ENCODE measurements around the gene ANKK1. TPM values are rescaled to one million over a fixed set of nuclear protein-coding genes. Genes with fewer than 3 reads are reported as not detected.

Gene ANKK1
- total RNA-seq, 2 donors from 2014 or later, result 0.10 to 0.32 TPM

- Histone ChIP-seq H3K36me3 (no peaks in the 10 kb centered on the region), H3K27me3 (no peaks in the 10 kb centered on the region), H3K4me1 (no peaks in the 10 kb centered on the region), H3K4me3 (no peak overlapping the region), H3K9ac (ENCODE audit: low read depth in 2 of 2, low read length in 2 of 2) (no peak overlapping the region), H3K27ac (no peak overlapping the region), H3K9me3 (no peaks in the 10 kb centered on the region)
- DNase-seq, result no peak
- TF ChIP-seq CTCF (IDR thresholded peaks at IDR 0.05), result no peak
- intact Hi-C loops (cut with DNase I), result no loop called here
Measured at GRCh38 chr11:113345978-113346377, 41.6 kb upstream of the ANKK1 start.

- no peak for TF ChIP-seq CTCF (IDR thresholded peaks at IDR 0.05)
- no peak for DNase-seq
- Histone ChIP-seq H3K4me1 (no peaks in the 10 kb centered on the region), H3K36me3 (no peaks in the 10 kb centered on the region), H3K27ac (no peak overlapping the region), H3K9ac (ENCODE audit: low read depth in 2 of 2, low read length in 2 of 2) (no peak overlapping the region), H3K9me3 (no peaks in the 10 kb centered on the region), H3K27me3 (no peaks in the 10 kb centered on the region), H3K4me3 (no peak overlapping the region)
- intact Hi-C loops (cut with DNase I), result no loop called here
Measured at GRCh38 chr11:113349528-113349927, 38.1 kb upstream of the ANKK1 start.

- TF ChIP-seq CTCF (IDR thresholded peaks at IDR 0.05), result no peak
- no peaks in the 10 kb centered on the region for H3K36me3 ChIP-seq
- no peak overlapping the region for H3K4me3 ChIP-seq
- DNase-seq, result no peak
- H3K9me3 ChIP-seq, result no peaks in the 10 kb centered on the region
- intact Hi-C loops (cut with DNase I), result no loop called here
- H3K27me3 ChIP-seq, result no peaks in the 10 kb centered on the region
- H3K27ac ChIP-seq, result no peak overlapping the region
- no peak overlapping the region for H3K9ac ChIP-seq (ENCODE audit: low read depth in 2 of 2, low read length in 2 of 2)
- H3K4me1 ChIP-seq, result no peaks in the 10 kb centered on the region
Measured at GRCh38 chr11:113350336-113351067, 37.1 kb upstream of the ANKK1 start.

- Histone ChIP-seq H3K27me3 (no peaks in the 10 kb centered on the region), H3K4me1 (no peaks in the 10 kb centered on the region), H3K36me3 (no peaks in the 10 kb centered on the region), H3K27ac (no peak overlapping the region), H3K9me3 (no peaks in the 10 kb centered on the region), H3K9ac (ENCODE audit: low read depth in 2 of 2, low read length in 2 of 2) (no peak overlapping the region), H3K4me3 (no peak overlapping the region)
- no peak for DNase-seq
- TF ChIP-seq CTCF (IDR thresholded peaks at IDR 0.05), result no peak
- intact Hi-C loops (cut with DNase I), result no loop called here
Measured at GRCh38 chr11:113351068-113351450, 36.5 kb upstream of the ANKK1 start.

- no peaks in the 10 kb centered on the region for H3K36me3 ChIP-seq
Measured at GRCh38 chr11:113351480-113351879, 36.1 kb upstream of the ANKK1 start.

More at GRCh38 chr11:113351480-113351879, 36.1 kb upstream of the ANKK1 start:
- no peak overlapping the region for H3K4me3 ChIP-seq
- no peak for DNase-seq
- no peak overlapping the region for H3K9ac ChIP-seq (ENCODE audit: low read depth in 2 of 2, low read length in 2 of 2)
- no peak for TF ChIP-seq CTCF (IDR thresholded peaks at IDR 0.05)
- intact Hi-C loops (cut with DNase I), result no loop called here
- H3K4me1 ChIP-seq, result no peaks in the 10 kb centered on the region
- no peak overlapping the region for H3K27ac ChIP-seq
- no peaks in the 10 kb centered on the region for H3K27me3 ChIP-seq
- H3K9me3 ChIP-seq, result no peaks in the 10 kb centered on the region

Measured in colonic mucosa (tissue), 4 donors.